ENCODE results near the gene FSCN2. TPM values are rescaled to one million over a fixed set of nuclear protein-coding genes. Genes with fewer than 3 reads are reported as not detected.

Gene FSCN2
- total RNA-seq, 1 experiment from 2014 or later, result 0.63 TPM

GRCh38 chr17:81575836-81576235, 47.7 kb downstream of the FSCN2 start:
- H2AFZ ChIP-seq (ENCODE audit: low read length), result no peak overlapping the region
- no peaks in the 10 kb centered on the region for H3K4me1 ChIP-seq (ENCODE audit: low read length)
- no peaks in the 10 kb centered on the region for H3K9me3 ChIP-seq (ENCODE audit: low read length)
- peaks cover 13% of the 10 kb centered on the region; the same call in 1 of the 2 replicates for H3K36me3 ChIP-seq (ENCODE audit: insufficient read depth, low read length)
- H3K9ac ChIP-seq (ENCODE audit: low read length), result no peak overlapping the region
- no peaks in the 10 kb centered on the region for H3K27me3 ChIP-seq (ENCODE audit: low read length)
- no peak overlapping the region for H3K27ac ChIP-seq (ENCODE audit: low read length)
- no peak for DNase-seq
- no peak overlapping the region for H3K4me3 ChIP-seq (ENCODE audit: low read length)
- no peaks in the 10 kb centered on the region for H3K79me2 ChIP-seq (ENCODE audit: low read length)
- H3K9me2 ChIP-seq (replicated peaks; ENCODE audit: insufficient read depth, low read length), result no peaks in the 10 kb centered on the region
- 0 out of 2 replicates have a peak, but pooled peaks cover 9% of the 10 kb centered on the region for H4K20me1 ChIP-seq (ENCODE audit: insufficient read depth, low read depth, low read length)
- H3K4me2 ChIP-seq (ENCODE audit: low read depth, low read length, poor library complexity, severe bottlenecking), result no peak overlapping the region

DNA sequence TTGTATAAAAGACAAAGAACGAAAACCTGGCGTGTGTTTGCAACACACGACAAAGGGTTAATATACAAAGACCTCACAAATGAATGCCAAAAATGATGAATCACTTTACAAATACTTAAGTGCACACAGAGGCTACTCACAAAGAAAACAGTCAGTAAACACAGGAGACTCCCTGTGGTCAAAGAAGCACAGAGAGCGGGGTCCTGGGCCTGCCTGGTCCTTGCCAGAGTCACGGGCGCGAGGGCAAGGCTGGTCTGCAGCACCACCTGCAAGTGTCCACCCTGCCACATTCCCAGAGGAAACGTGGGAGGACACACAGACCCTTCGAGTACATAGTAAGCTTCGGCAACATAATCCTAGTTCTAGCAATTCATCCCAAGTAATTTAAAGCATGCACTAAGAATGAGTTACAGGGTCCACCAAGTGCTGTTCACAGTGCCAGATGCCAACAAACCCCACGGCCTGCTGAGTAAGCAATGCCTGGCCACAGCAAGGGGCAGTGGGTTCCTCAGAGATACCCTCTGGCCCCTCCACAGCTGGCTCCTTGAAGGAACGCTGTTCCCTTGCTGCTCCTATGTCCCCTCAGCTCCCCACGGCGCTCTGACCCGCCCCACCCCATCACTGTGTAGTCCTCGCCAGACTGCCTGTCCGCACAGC, 48.6 kb downstream of the FSCN2 start:
- Histone ChIP-seq H3K9ac (ENCODE audit: low read length) (no peak overlapping the region), H3K4me1 (ENCODE audit: low read length) (no peaks in the 10 kb centered on the region), H3K79me2 (ENCODE audit: low read length) (no peaks in the 10 kb centered on the region), H3K9me2 (replicated peaks; ENCODE audit: insufficient read depth, low read length) (no peaks in the 10 kb centered on the region), H3K36me3 (ENCODE audit: insufficient read depth, low read length) (peaks cover 13% of the 10 kb centered on the region; the same call in 1 of the 2 replicates), H3K9me3 (ENCODE audit: low read length) (no peaks in the 10 kb centered on the region), H3K27me3 (ENCODE audit: low read length) (no peaks in the 10 kb centered on the region), H3K4me2 (ENCODE audit: low read depth, low read length, poor library complexity, severe bottlenecking) (no peak overlapping the region), H2AFZ (ENCODE audit: low read length) (no peak overlapping the region), H4K20me1 (ENCODE audit: insufficient read depth, low read depth, low read length) (0 out of 2 replicates have a peak, but pooled peaks cover 9% of the 10 kb centered on the region), H3K27ac (ENCODE audit: low read length) (no peak overlapping the region), H3K4me3 (ENCODE audit: low read length) (no peak overlapping the region)
- no peak for DNase-seq

DNA sequence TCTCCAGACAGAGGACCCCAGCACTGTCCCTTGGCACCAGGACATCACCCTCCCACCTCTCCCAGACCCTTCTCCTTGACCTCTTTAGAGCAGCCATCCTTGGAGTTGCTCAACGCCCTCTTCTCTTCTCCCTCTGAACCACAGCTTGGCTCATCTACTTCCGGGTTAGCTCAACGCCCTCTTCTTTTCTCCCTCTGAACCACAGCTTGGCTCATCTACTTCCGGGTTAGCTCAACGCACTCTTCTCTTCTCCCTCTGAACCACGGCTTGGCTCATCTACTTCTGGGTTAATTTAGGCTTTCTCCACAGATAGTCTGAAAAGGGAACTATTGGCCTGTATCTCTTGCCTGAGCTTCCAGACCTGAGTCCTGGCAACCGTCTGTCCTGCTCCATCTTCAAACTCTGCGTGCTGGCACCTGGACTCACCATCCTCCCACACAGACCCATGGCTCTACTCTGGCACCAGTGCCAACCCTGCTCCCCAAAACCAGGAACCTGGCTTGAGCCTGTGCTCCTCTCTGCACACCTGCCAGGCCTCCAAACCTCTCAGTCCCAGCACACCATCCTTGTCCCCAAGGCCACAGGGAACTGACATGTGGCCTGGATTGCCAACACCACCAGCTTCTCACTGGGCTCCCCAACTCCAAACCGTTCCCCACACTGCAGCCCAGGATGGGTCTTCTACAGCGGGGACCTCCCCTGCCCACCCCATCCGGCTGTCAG, 49.3 kb downstream of the FSCN2 start:
- H3K9me2 ChIP-seq (replicated peaks; ENCODE audit: insufficient read depth, low read length), result no peaks in the 10 kb centered on the region
- no peak overlapping the region for H3K4me2 ChIP-seq (ENCODE audit: low read depth, low read length, poor library complexity, severe bottlenecking)
- H3K79me2 ChIP-seq (ENCODE audit: low read length), result no peaks in the 10 kb centered on the region
- DNase-seq, result no peak
- no peaks in the 10 kb centered on the region for H3K4me1 ChIP-seq (ENCODE audit: low read length)
- no peak overlapping the region for H3K27ac ChIP-seq (ENCODE audit: low read length)
- no peaks in the 10 kb centered on the region for H3K9me3 ChIP-seq (ENCODE audit: low read length)
- peaks cover 12% of the 10 kb centered on the region; the same call in 1 of the 2 replicates for H3K36me3 ChIP-seq (ENCODE audit: insufficient read depth, low read length)
- H3K4me3 ChIP-seq (ENCODE audit: low read length), result no peak overlapping the region
- no peak overlapping the region for H3K9ac ChIP-seq (ENCODE audit: low read length)
- 0 out of 2 replicates have a peak, but pooled peaks cover 9% of the 10 kb centered on the region for H4K20me1 ChIP-seq (ENCODE audit: insufficient read depth, low read depth, low read length)
- no peak overlapping the region for H2AFZ ChIP-seq (ENCODE audit: low read length)
- H3K27me3 ChIP-seq (ENCODE audit: low read length), result no peaks in the 10 kb centered on the region

GRCh38 chr17:81578038-81578441, 49.9 kb downstream of the FSCN2 start:
- Histone ChIP-seq H3K9me2 (replicated peaks; ENCODE audit: insufficient read depth, low read length) (no peaks in the 10 kb centered on the region), H3K4me3 (ENCODE audit: low read length) (no peak overlapping the region), H4K20me1 (ENCODE audit: insufficient read depth, low read depth, low read length) (0 out of 2 replicates have a peak, but pooled peaks cover 9% of the 10 kb centered on the region), H2AFZ (ENCODE audit: low read length) (no peak overlapping the region), H3K9ac (ENCODE audit: low read length) (no peak overlapping the region), H3K36me3 (ENCODE audit: insufficient read depth, low read length) (peaks cover 8% of the 10 kb centered on the region; the same call in 1 of the 2 replicates), H3K4me2 (ENCODE audit: low read depth, low read length, poor library complexity, severe bottlenecking) (no peak overlapping the region), H3K9me3 (ENCODE audit: low read length) (no peaks in the 10 kb centered on the region), H3K27me3 (ENCODE audit: low read length) (no peaks in the 10 kb centered on the region), H3K4me1 (ENCODE audit: low read length) (no peaks in the 10 kb centered on the region), H3K79me2 (ENCODE audit: low read length) (0 out of 2 replicates have a peak, but pooled peaks cover 3% of the 10 kb centered on the region), H3K27ac (ENCODE audit: low read length) (no peak overlapping the region)
- no peak for DNase-seq

DNA sequence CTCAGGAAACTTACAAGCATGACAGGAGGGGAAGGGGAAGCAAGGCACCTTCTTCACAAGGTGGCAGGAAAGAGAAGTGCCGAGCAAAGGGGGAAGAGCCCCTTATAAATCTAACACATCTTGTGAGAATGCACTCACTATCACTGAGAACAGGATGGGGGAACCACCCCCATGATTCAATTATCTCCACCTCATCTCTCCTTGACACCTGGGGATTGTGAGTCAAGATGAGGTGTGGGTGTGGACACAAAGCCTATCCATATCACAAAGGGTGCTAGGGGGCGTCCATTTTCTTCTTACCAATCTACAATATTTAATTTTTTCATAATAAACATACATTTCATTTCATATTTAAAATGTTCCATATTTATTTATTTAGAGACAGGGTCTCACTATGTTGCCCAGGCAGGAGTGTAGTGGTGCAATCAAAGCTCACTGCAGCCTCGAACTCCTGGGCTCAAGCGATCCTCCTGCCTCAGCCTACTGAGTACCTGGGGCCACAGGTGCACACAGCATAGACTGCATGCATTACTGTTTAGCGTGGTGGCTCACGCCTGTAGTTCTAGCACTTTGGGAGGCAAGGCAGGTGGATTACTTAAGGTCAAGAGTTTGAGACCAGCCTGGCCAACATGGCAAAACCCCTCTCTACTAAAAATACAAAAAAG, 50.5 kb downstream of the FSCN2 start:
- no peaks in the 10 kb centered on the region for H3K9me3 ChIP-seq (ENCODE audit: low read length)
- no peak overlapping the region for H3K27ac ChIP-seq (ENCODE audit: low read length)

DNA sequence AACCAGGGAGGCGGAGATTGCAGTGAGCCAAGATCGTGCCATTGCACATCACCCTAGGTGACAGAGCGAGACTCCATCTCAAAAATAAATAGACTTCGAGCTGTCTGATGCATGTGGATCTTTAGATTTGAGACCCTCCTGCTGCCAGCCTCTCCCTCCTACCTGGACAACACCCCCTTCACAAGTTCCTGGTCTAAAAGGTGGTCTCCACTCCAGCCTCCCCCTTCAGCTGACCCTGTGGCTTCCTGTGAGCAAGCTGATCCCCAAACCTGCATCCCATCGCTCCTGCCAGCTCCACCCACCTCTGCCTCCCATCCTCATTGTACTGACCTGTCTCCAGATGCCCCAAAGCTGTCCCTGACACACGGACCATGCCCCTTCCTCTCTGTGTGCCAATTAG, 51.1 kb downstream of the FSCN2 start:
- Histone ChIP-seq H3K4me3 (ENCODE audit: low read length) (no peak overlapping the region), H2AFZ (ENCODE audit: low read length) (no peak overlapping the region), H3K9ac (ENCODE audit: low read length) (no peak overlapping the region), H3K79me2 (ENCODE audit: low read length) (0 out of 2 replicates have a peak, but pooled peaks cover 3% of the 10 kb centered on the region), H3K9me2 (replicated peaks; ENCODE audit: insufficient read depth, low read length) (no peaks in the 10 kb centered on the region), H3K27ac (ENCODE audit: low read length) (no peak overlapping the region), H3K9me3 (ENCODE audit: low read length) (no peaks in the 10 kb centered on the region), H3K27me3 (ENCODE audit: low read length) (no peaks in the 10 kb centered on the region), H3K4me1 (ENCODE audit: low read length) (no peaks in the 10 kb centered on the region), H3K4me2 (ENCODE audit: low read depth, low read length, poor library complexity, severe bottlenecking) (no peak overlapping the region), H3K36me3 (ENCODE audit: insufficient read depth, low read length) (peaks cover 11% of the 10 kb centered on the region; the same call in 1 of the 2 replicates), H4K20me1 (ENCODE audit: insufficient read depth, low read depth, low read length) (0 out of 2 replicates have a peak, but pooled peaks cover 9% of the 10 kb centered on the region)
- DNase-seq, result no peak

More for the DNA sequence above, 50.5 kb downstream of the FSCN2 start:
- DNase-seq, result no peak
- Histone ChIP-seq H3K4me2 (ENCODE audit: low read depth, low read length, poor library complexity, severe bottlenecking) (no peak overlapping the region), H3K4me1 (ENCODE audit: low read length) (no peaks in the 10 kb centered on the region), H3K79me2 (ENCODE audit: low read length) (0 out of 2 replicates have a peak, but pooled peaks cover 3% of the 10 kb centered on the region), H3K9ac (ENCODE audit: low read length) (no peak overlapping the region), H2AFZ (ENCODE audit: low read length) (no peak overlapping the region), H3K4me3 (ENCODE audit: low read length) (no peak overlapping the region), H3K36me3 (ENCODE audit: insufficient read depth, low read length) (peaks cover 8% of the 10 kb centered on the region; the same call in 1 of the 2 replicates), H3K27me3 (ENCODE audit: low read length) (no peaks in the 10 kb centered on the region), H3K9me2 (replicated peaks; ENCODE audit: insufficient read depth, low read length) (no peaks in the 10 kb centered on the region), H4K20me1 (ENCODE audit: insufficient read depth, low read depth, low read length) (0 out of 2 replicates have a peak, but pooled peaks cover 9% of the 10 kb centered on the region)

DNA sequence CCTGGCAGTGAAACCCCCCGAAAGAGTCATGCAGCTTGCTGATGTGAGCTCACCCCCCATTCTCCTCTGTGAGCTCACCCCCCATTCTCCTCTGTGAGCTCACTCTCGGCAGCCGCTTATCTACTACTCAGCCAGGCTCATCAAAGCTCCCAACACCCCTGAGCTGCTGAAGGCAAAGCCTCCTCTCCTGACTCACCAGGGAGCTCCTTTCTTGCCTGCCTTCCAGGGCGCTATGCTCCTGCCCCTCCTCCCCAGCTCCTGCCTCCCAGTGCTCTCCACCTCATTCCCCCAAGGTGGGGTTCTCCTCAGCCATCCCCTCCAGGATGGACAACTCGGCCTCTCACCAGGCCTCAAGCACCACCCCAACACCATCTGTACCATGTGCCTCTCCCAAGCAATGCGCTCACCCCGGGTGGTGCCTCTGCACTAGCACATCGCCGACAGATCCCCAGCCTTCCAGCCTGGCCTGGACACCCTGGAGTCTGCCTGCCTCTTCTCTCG, 51.7 kb downstream of the FSCN2 start:
- Histone ChIP-seq H4K20me1 (ENCODE audit: insufficient read depth, low read depth, low read length) (0 out of 2 replicates have a peak, but pooled peaks cover 9% of the 10 kb centered on the region), H3K9me2 (replicated peaks; ENCODE audit: insufficient read depth, low read length) (no peaks in the 10 kb centered on the region), H3K4me3 (ENCODE audit: low read length) (no peak overlapping the region), H3K9ac (ENCODE audit: low read length) (no peak overlapping the region), H3K27ac (ENCODE audit: low read length) (no peak overlapping the region), H3K27me3 (ENCODE audit: low read length) (no peaks in the 10 kb centered on the region), H3K79me2 (ENCODE audit: low read length) (0 out of 2 replicates have a peak, but pooled peaks cover 3% of the 10 kb centered on the region), H3K36me3 (ENCODE audit: insufficient read depth, low read length) (peaks cover 9% of the 10 kb centered on the region; the same call in 1 of the 2 replicates), H2AFZ (ENCODE audit: low read length) (no peak overlapping the region), H3K4me2 (ENCODE audit: low read depth, low read length, poor library complexity, severe bottlenecking) (no peak overlapping the region), H3K9me3 (ENCODE audit: low read length) (no peaks in the 10 kb centered on the region), H3K4me1 (ENCODE audit: low read length) (no peaks in the 10 kb centered on the region)
- no peak for DNase-seq

All from Karpas-422 (cell line).